Calu3 (cell line): ENCODE data around the gene ANGPTL2. TPM values are rescaled to one million over a fixed set of nuclear protein-coding genes. Genes with fewer than 3 reads are reported as not detected.

Experiments used
- BruUV-seq: library from RNA; stranded (reverse); fragments of 400-500 nt; replicated peaks from 2 replicates; lab custom pipeline; 2021; lab: Mats Ljungman, UMichigan
- CTCF ChIA-PET: fragments of 300-600 bp; sonication (Branson Sonifier 250); formaldehyde crosslinking; loops from one replicate; lab custom pipeline; 2022; ENCODE audit warnings: antibody characterized with exemption; lab: Charles Lee
- DNase-seq: peaks from one replicate; pipeline ENCODE4 v3.0.0; 2022
- H3K27ac Mint-ChIP-seq: one replicate; pipeline ENCODE4 v1.8.0; 2022; ENCODE audit warnings: mixed read lengths; ENCODE audit not compliant: unreplicated experiment
- H3K27me3 Mint-ChIP-seq: one replicate; pipeline ENCODE4 v1.8.0; 2022; ENCODE audit warnings: mixed read lengths; ENCODE audit not compliant: unreplicated experiment
- H3K36me3 Mint-ChIP-seq: one replicate; pipeline ENCODE4 v1.8.0; 2022; ENCODE audit warnings: mild to moderate bottlenecking, moderate library complexity, mixed read lengths; ENCODE audit not compliant: insufficient read depth, unreplicated experiment
- H3K4me1 Mint-ChIP-seq: one replicate; pipeline ENCODE4 v1.8.0; 2022; ENCODE audit warnings: mild to moderate bottlenecking, low read depth, mixed read lengths; ENCODE audit not compliant: unreplicated experiment
- H3K4me3 Mint-ChIP-seq: one replicate; pipeline ENCODE4 v1.8.0; 2022; ENCODE audit warnings: mild to moderate bottlenecking, low read depth, moderate library complexity, mixed read lengths; ENCODE audit not compliant: unreplicated experiment
- H3K9me3 Mint-ChIP-seq: one replicate; pipeline ENCODE4 v1.8.0; 2022; ENCODE audit warnings: low read depth, mixed read lengths; ENCODE audit not compliant: unreplicated experiment
- CTCF ChIP-seq: fragments of 200-600 bp; IDR thresholded peaks from one replicate; pipeline ENCODE4 v1.8.0; 2022; ENCODE audit warnings: antibody characterized with exemption; ENCODE audit not compliant: unreplicated experiment
- intact Hi-C: fragments of 100-400 bp; cut with micrococcal nuclease; formaldehyde crosslinking; loops from one replicate; pipeline ENCODE4 v1.10.0; 2022; ENCODE audit not compliant: unreplicated experiment
- total RNA-seq: library from RNA; stranded (reverse); gene quantifications from 2 replicates; pipeline ENCODE4 v1.2.3, GENCODE V29; 2022

Gene ANGPTL2
- total RNA-seq, 1 experiment from 2014 or later, result not detected

- intact Hi-C loops, result no loop called here
- peaks cover 4% of the 10 kb centered on the region for H3K36me3 Mint-ChIP-seq
- no peak for DNase-seq
- H3K4me3 Mint-ChIP-seq, result no peak overlapping the region
- no peak for TF ChIP-seq CTCF
- CTCF ChIA-PET, result no interaction called here
- BruUV-seq, result no TSS peak
- H3K27me3 Mint-ChIP-seq, result no peaks in the 10 kb centered on the region
- H3K4me1 Mint-ChIP-seq, result no peaks in the 10 kb centered on the region
- no peaks in the 10 kb centered on the region for H3K9me3 Mint-ChIP-seq
- no peak overlapping the region for H3K27ac Mint-ChIP-seq
Measured at GRCh38 chr9:127118597-127119319, 3.7 kb downstream of the ANGPTL2 start.

- intact Hi-C loops, result no loop called here
- no peak overlapping the region for H3K4me3 Mint-ChIP-seq
- H3K27me3 Mint-ChIP-seq, result no peaks in the 10 kb centered on the region
- no peak for DNase-seq
- BruUV-seq, result no TSS peak
- no peaks in the 10 kb centered on the region for H3K9me3 Mint-ChIP-seq
- H3K4me1 Mint-ChIP-seq, result no peaks in the 10 kb centered on the region
- H3K27ac Mint-ChIP-seq, result no peak overlapping the region
- TF ChIP-seq CTCF, result no peak
- H3K36me3 Mint-ChIP-seq, result peaks cover 4% of the 10 kb centered on the region
- CTCF ChIA-PET, result no interaction called here
Measured at GRCh38 chr9:127117801-127118200, 4.6 kb downstream of the ANGPTL2 start.

GRCh38 chr9:127116957-127117356, 5.5 kb downstream of the ANGPTL2 start:
- H3K4me3 Mint-ChIP-seq, result no peak overlapping the region
- DNase-seq, result no peak
- H3K27me3 Mint-ChIP-seq, result no peaks in the 10 kb centered on the region
- intact Hi-C loops, result no loop called here
- no TSS peak for BruUV-seq
- CTCF ChIA-PET, result no interaction called here
- no peaks in the 10 kb centered on the region for H3K4me1 Mint-ChIP-seq
- H3K9me3 Mint-ChIP-seq, result no peaks in the 10 kb centered on the region
- TF ChIP-seq CTCF, result no peak
- H3K36me3 Mint-ChIP-seq, result peaks cover 4% of the 10 kb centered on the region
- H3K27ac Mint-ChIP-seq, result no peak overlapping the region

- Mint-ChIP-seq H3K27ac (no peak overlapping the region), H3K4me1 (no peaks in the 10 kb centered on the region), H3K9me3 (no peaks in the 10 kb centered on the region), H3K4me3 (no peak overlapping the region), H3K36me3 (peaks cover 4% of the 10 kb centered on the region), H3K27me3 (no peaks in the 10 kb centered on the region)
- intact Hi-C loops, result no loop called here
- no peak for TF ChIP-seq CTCF
- CTCF ChIA-PET, result no interaction called here
- DNase-seq, result no peak
- no TSS peak for BruUV-seq
Measured at GRCh38 chr9:127116088-127116726, 6.2 kb downstream of the ANGPTL2 start.
